Forelimb muscle (tissue), 1 donor: ENCODE measurements around the gene ID4. TPM values are rescaled to one million over a fixed set of nuclear protein-coding genes. Genes with fewer than 3 reads are reported as not detected.

Experiments used
- DNase-seq: peaks from one replicate; pipeline ENCODE4 v3.0.0-alpha.2; 2013; ENCODE audit warnings: low read depth
- polyA plus RNA-seq: library from polyadenylated mRNA; unstranded; fragments of 120-200 nt; gene quantifications from one replicate; pipeline ENCODE4 v1.2.1, GENCODE V29; 2013; ENCODE audit not compliant: insufficient read length

Gene ID4
- polyA plus RNA-seq, 1 donor, result 3.4 TPM

GRCh38 chr6:19857703-19858102, 20.5 kb downstream of the ID4 start:
- DNase-seq, result no peak

GRCh38 chr6:19860235-19860877, 23.2 kb downstream of the ID4 start:
- no peak for DNase-seq

- DNase-seq, result no peak
Observed at GRCh38 chr6:19864285-19864684, 27.1 kb downstream of the ID4 start.

GRCh38 chr6:19865178-19865577, 28.0 kb downstream of the ID4 start:
- DNase-seq, result no peak

- DNase-seq, result no peak
Observed at GRCh38 chr6:19866173-19866984, 29.2 kb downstream of the ID4 start.

- DNase-seq, result no peak
Observed at GRCh38 chr6:19866985-19867627, 29.9 kb downstream of the ID4 start.

GRCh38 chr6:19869464-19869863, 32.3 kb downstream of the ID4 start:
- DNase-seq, result no peak

GRCh38 chr6:19870322-19870721, 33.2 kb downstream of the ID4 start:
- no peak for DNase-seq

GRCh38 chr6:19873031-19873430, 35.9 kb downstream of the ID4 start:
- DNase-seq, result no peak

GRCh38 chr6:19876672-19877071, 39.5 kb downstream of the ID4 start:
- no peak for DNase-seq

- no peak for DNase-seq
Observed at GRCh38 chr6:19879663-19880062, 42.5 kb downstream of the ID4 start.

GRCh38 chr6:19880066-19880465, 42.9 kb downstream of the ID4 start:
- DNase-seq, result no peak

GRCh38 chr6:19891451-19891850, 54.3 kb downstream of the ID4 start:
- DNase-seq, result no peak
